ENCODE data around the gene COG5.
"Not testable (repeated sequence)": the region's sequence is repeated elsewhere in the genome, so short reads cannot be mapped to it uniquely, and the experiment has no call there.

The COG5 gene

GRCh38 chr7:107580716-107581383, 17.1 kb upstream of the COG5 start:
- in situ Hi-C loops (cut with MboI; ENCODE audit: low sequenced_read_pairs), result loop anchor here (10.0 kb wide), 1 partner anchor 144 kb away; no protein-coding TSS in a partner anchor

GRCh38 chr7:107579885-107580715, 16.4 kb upstream of the COG5 start, which contains the start of gene BCAP29:
Gene BCAP29, plus strand, starts transcription at chr7:107580246. Its CDS starts 527 bp downstream, at chr7:107580773.
- in situ Hi-C loops (cut with MboI; ENCODE audit: low sequenced_read_pairs), result loop anchor here (10.0 kb wide), 1 partner anchor 145 kb away; no protein-coding TSS in a partner anchor

DNA sequence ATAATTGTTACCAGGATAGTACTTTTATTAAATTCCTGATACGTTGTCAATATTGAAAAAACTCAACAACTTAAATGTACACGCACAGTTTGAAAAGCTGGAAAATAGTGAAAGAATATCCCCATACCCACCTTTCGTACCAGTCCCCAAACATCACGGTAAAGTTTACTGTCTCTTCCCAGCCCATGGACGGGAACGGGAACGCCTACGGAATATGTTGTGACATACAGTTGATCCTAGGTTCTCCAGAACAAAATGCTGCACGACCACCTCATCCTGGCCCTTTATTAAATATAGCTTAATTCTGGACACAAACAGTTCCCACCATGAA, 15.8 kb upstream of the COG5 start:
- in situ Hi-C loops (cut with MboI; ENCODE audit: low sequenced_read_pairs), result no loop called here

- in situ Hi-C loops (cut with MboI; ENCODE audit: low sequenced_read_pairs), result no loop called here
Measured at GRCh38 chr7:107573537-107573936, 9.8 kb upstream of the COG5 start.

- in situ Hi-C loops (cut with MboI; ENCODE audit: low sequenced_read_pairs), result no loop called here
Measured at GRCh38 chr7:107570298-107570697, 6.6 kb upstream of the COG5 start.

DNA sequence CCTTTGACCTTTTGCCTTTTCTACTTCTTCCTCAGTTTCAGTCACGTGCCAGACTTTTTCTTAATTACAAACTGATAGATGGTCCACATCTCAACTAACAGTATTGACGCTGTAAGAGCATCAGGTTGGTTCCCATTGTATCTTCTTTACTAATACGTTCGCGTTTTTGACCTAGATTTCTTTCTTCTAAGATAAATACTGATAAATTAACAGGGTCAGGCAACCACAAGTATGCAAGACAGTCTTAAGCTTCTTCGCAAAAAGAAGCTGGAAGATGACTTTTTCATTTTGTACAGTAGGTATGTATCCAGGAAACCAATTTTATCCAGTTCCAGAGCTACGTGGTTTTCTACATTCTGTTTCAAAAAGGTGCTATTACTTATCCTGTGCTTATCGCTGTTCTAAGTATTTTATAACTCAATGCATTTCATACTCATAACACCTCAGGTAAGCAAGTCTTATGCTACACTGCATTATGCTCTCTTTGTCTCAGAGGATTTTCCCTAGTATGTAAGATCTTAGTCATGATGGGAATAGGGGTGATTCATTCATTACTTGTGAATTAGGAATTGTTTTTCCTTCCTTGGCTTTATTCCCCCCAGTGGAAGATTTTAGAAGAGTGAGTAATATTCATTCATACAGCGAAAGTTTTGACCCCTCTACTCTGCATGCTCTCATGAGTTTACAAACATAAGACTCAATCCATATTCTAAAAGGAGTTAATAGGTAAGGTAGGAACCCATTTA, 1.0 kb upstream of the COG5 start:
- in situ Hi-C loops (cut with MboI; ENCODE audit: low sequenced_read_pairs), result no loop called here

DNA sequence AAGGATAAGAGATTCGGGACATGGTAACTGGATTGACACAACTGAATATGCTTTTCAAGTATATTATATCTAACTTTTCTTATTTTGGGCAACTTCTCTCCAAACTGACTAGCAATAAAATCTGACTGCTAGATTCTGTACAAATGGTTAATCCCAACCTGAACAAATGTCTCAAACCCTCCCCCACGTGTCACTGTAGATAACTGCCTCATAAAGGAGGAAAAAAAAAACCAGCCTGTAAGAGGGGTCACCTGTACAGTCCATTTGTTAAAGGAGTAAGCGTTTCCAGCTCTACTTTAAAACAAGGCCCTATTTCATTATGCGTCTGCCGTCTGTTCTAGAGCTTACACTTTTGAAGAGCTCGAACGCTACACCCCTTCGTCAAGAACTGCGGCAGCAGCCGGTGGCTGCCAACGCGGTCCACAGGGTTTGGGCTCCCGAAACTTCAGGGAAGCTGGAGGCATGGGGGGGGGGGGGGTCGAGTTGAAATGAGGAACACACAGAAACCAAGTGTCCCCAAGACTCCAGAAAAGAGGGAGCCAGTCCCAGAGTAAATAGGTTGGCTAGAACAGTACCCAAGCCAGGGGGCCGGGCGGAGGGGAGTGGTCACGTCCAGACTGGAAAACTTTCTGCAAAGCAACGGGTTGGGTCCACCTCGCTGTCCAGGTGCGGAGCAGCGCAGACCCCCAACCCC, 492 bp downstream of the COG5 start:
- in situ Hi-C loops (cut with MboI; ENCODE audit: low sequenced_read_pairs), result no loop called here

DNA sequence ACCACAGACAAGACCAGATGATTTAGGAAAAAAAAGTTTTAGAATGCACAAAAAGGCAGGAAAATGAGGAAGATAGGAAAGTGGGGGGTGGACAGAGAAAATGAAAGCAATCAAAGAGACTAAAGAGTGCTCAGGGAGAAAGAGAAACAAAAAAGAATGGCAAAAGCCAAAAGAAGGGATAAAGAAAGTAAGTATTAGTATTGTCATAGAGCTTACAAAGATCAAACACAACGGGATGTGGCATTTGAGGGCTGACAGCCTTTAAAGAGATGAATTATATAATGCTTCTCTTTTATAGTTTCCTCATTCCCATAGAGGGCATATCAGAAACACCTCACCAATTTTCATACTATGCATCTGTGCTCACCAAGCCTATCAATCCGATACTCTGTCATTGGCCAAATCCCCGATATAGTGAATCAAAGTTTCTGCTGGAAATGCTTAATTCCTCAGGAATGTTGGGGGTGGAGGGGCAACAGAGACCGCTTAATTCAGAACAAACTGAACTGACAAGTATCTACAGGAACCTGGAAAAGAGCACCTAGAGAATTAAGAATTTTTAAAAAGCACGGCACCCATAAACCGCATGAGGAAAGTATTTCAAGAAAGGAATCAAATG, 2.7 kb downstream of the COG5 start:
- in situ Hi-C loops (cut with MboI; ENCODE audit: low sequenced_read_pairs), result no loop called here

GRCh38 chr7:107559864-107560263, 3.9 kb downstream of the COG5 start:
- in situ Hi-C loops (cut with MboI; ENCODE audit: low sequenced_read_pairs), result no loop called here

DNA sequence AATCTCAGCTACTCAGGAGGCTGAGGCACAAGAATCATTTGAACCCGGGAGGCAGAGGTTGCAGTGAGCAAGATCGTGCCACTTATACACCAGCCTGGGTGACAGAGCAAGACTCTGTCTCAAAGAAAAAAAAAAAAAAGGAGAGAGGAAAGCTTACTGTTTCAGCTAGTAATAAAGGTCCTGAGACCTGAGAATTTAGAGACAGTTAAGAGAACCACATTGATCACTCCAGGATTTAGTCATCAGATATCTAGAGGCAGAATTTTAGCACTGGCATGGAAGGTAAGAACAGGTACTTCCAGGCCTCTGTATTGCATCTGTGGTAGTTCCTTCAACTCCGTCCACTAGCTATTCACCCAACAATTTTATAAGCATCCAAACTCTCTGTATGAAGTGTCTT, 7.8 kb downstream of the COG5 start:
- in situ Hi-C loops (cut with MboI; ENCODE audit: low sequenced_read_pairs), result no loop called here

DNA sequence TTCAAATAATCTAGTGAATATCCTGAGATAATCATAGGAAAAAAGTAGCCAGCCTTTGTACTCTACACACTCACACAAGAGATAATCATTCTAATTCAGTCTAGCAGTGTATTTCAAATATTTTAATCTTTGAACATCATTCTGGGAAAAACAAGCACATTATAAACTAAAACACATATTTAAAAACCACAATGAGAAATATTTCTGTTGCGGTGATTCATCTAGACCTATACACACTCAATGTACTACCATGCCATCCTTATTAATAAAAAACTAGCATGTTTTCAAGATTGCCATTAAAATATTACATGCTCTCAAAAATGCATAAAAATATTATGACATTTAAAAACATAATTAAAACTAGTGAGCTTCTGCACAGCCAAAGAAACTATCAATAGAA, 11.8 kb downstream of the COG5 start:
- in situ Hi-C loops (cut with MboI; ENCODE audit: low sequenced_read_pairs), result no loop called here

GRCh38 chr7:107544848-107545591, 18.7 kb downstream of the COG5 start:
- in situ Hi-C loops (cut with MboI; ENCODE audit: low sequenced_read_pairs), result no loop called here

DNA sequence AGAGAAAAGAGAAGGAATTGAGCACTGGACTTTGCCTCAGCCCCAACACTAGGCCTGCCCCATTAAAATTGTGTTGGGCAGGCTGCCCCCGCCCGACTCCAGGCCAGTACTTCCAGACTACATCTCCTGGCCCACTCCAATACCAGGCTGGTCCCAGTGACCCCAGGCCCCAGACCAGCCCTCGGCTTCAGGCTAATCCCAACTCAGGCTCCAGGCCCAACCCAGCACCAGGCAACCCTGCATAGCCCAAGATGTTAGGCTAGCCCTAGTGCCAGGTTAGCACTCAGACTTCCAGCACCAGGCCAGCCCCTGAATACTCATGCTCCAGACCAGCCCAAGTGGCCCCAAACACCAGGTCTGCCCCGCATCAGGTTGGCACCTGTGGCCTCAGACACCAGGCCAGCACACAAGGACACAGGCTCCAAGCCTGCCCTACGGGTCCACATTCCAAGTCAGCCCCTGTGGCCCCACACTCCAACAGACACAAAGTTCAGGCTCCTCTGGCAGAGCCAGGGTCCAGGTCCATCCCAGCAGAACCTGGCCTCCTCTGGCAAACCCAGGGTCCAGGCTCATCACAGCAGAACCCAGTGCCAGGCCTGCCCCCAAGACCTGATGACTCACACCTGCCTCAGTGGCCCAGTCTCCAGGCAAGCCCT, 20.3 kb downstream of the COG5 start:
- in situ Hi-C loops (cut with MboI; ENCODE audit: low sequenced_read_pairs), result no loop called here

DNA sequence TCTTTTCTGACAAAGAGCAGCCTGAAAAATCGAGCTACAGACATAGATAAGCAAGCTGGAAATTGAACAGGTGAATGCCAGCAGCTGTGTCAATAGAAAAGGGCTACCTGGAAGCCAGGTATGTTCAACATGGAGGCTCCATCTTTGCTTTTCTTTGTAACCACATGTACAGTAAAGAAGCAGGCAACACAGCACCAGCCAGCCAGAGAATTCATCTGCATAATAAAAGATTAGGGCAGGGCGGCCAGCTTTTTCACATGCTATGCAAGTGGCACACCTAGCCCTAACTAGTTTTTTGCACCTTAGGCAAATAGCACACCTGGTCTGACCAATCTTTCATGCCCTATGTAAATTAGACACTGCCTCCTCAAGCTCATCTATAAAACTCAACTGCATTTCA, 25.7 kb downstream of the COG5 start:
- in situ Hi-C loops (cut with MboI; ENCODE audit: low sequenced_read_pairs), result no loop called here

- in situ Hi-C loops (cut with MboI; ENCODE audit: low sequenced_read_pairs), result not testable (repeated sequence)
Measured at GRCh38 chr7:107537228-107537627, 26.5 kb downstream of the COG5 start.

DNA sequence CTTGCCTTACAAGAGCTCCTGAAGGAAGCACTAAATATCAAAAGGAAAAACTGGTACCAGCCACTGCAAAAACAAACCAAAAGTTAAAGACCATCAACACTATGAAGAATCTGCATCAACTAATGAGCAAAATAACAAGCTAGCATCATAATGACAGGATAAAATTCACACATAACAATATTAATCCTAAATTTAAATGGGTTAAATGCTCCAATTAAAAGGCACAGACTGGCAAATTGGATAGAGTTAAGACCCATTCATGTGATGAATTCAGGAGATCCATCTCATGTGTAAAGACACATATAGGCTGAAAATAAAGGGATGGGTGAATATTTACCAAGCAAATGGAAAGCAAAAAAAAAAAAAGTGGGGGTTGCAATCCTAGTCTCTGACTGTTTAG, 29.6 kb downstream of the COG5 start:
- in situ Hi-C loops (cut with MboI; ENCODE audit: low sequenced_read_pairs), result no loop called here

DNA sequence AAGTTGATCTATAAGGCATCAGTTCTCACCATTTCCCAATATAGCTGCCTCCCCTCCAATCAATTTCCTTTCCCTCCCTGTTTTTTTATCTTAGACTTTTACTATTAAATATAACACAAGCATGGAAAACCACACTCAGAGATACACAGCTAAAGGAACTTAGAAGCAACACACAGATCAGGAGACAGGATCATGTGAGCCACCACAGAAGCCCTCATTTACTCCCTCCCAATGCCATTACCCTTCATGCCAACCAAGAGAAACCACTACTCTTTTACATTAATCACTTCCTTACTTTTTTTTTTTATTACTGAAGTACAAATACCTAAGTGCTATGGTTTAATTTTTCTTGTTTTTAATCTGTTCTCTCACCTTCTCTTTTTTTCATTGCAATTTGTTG, 33.0 kb downstream of the COG5 start:
- in situ Hi-C loops (cut with MboI; ENCODE audit: low sequenced_read_pairs), result no loop called here

GRCh38 chr7:107528461-107528860, 35.3 kb downstream of the COG5 start:
- in situ Hi-C loops (cut with MboI; ENCODE audit: low sequenced_read_pairs), result no loop called here

DNA sequence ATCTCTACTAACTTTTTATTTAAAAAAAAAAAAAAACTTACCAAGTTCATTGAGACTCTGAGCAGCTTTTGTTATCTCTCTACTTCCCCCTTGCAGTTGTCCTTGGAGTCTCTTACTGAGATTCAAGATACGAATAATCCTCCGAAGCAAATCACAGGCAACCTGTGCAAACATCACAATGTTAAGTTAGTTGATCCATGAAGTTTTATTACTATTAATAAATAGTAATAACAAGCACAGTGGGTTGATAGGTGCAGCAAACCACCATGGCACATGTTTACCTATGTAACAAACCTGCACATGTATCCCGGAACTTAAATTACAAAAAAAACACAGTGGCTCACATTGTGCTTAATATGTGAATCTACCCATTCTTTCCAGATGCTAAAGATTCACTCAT, 36.5 kb downstream of the COG5 start:
- in situ Hi-C loops (cut with MboI; ENCODE audit: low sequenced_read_pairs), result no loop called here

Data from HL-60/S4 treated with retinoic acid at 250 ng/mL for 4 days and 3 days (cell line).